ENCODE results near the gene LGALS8. TPM values are rescaled to one million over a fixed set of nuclear protein-coding genes. Genes with fewer than 3 reads are reported as not detected.

Gene LGALS8
- total RNA-seq, 6 experiments from 2014 or later, result 27.4 to 37.5 (median 35.0) TPM

DNA sequence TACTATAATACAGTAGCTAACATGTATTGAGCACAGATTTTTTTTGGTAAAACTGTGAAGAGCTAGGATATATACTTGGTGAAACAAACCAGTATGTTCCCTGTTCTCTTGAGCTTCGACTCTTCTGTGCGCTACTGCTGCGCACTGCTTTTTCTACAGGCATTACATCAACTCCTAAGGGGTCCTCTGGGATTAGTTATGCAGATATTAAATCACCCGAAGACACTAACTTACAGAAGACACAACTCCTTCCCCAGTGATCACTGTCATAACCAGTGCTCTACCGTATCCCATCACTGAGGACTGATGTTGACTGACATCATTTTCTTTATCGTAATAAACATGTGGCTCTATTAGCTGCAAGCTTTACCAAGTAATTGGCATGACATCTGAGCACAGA, 24.7 kb downstream of the LGALS8 start:
- no peak overlapping the region for H3K27ac Mint-ChIP-seq
- no peak for DNase-seq
- H3K27me3 Mint-ChIP-seq (ENCODE audit: insufficient read depth), result peaks cover 2% of the 10 kb centered on the region
- H3K4me3 Mint-ChIP-seq, result no peak overlapping the region
- TF ChIP-seq, protein P1, sequence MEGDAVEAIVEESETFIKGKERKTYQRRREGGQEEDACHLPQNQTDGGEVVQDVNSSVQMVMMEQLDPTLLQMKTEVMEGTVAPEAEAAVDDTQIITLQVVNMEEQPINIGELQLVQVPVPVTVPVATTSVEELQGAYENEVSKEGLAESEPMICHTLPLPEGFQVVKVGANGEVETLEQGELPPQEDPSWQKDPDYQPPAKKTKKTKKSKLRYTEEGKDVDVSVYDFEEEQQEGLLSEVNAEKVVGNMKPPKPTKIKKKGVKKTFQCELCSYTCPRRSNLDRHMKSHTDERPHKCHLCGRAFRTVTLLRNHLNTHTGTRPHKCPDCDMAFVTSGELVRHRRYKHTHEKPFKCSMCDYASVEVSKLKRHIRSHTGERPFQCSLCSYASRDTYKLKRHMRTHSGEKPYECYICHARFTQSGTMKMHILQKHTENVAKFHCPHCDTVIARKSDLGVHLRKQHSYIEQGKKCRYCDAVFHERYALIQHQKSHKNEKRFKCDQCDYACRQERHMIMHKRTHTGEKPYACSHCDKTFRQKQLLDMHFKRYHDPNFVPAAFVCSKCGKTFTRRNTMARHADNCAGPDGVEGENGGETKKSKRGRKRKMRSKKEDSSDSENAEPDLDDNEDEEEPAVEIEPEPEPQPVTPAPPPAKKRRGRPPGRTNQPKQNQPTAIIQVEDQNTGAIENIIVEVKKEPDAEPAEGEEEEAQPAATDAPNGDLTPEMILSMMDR (IDR thresholded peaks at IDR 0.05), result no peak
- H3K9me3 Mint-ChIP-seq, result no peaks in the 10 kb centered on the region
- H3K4me1 Mint-ChIP-seq (ENCODE audit: low read depth), result no peaks in the 10 kb centered on the region
- peaks cover 46% of the 10 kb centered on the region for H3K36me3 Mint-ChIP-seq (ENCODE audit: low read depth)

- no peak for DNase-seq
- no peaks in the 10 kb centered on the region for H3K4me1 Mint-ChIP-seq (ENCODE audit: low read depth)
- TF ChIP-seq, protein P1 (IDR thresholded peaks at IDR 0.05), result no peak
- H3K27ac Mint-ChIP-seq, result peak overlapping the region; percentile 48; the same call in 1 of the 2 replicates
- no peak overlapping the region for H3K4me3 Mint-ChIP-seq
- peaks cover 47% of the 10 kb centered on the region for H3K36me3 Mint-ChIP-seq (ENCODE audit: low read depth)
- H3K27me3 Mint-ChIP-seq (ENCODE audit: insufficient read depth), result no peaks in the 10 kb centered on the region; the same call in none of the 2 replicates
- H3K9me3 Mint-ChIP-seq, result no peaks in the 10 kb centered on the region
These were observed 27.4 kb downstream of the LGALS8 start for GRCh38 chr1:236550961-236551851.

DNA sequence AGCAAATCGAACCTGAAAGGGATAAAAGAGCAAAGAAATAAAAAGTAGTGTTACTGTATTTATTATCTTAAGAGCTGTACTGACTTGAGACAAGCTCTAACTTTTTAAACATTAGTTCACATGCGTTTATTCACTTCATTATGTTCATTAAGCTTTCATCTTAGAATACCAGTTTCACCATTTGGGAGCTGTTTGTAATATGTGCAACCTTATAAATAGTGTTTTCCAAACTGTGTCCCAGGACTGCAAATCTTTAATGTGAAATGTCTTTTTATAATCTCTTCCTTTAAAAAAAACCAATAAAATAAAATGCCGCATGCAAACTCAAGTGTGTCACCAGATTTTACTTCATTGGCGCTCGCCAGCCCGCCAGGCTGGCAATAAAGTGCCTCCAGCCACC, 28.3 kb downstream of the LGALS8 start:
- no peak for DNase-seq
- H3K36me3 Mint-ChIP-seq (ENCODE audit: low read depth), result peaks cover 41% of the 10 kb centered on the region
- TF ChIP-seq, protein P1 (IDR thresholded peaks at IDR 0.05), result no peak

DNA sequence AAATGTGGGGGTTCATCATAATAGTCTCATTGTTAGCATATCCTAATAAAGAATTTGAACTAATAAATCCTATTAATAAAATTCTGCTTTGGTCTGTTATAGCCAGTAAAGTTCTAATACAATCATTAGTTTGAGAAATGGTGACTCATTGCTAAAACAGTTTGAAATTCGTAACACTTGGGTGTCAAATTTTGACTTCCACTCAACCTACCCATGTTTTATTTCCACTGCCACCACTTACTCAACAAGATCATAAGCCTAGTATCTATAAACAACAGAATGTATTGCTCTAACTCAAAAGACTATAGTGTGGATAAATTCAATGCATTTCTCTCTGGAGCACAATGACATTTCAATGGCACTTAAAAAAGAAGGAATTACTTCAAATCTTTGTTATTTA, 29.1 kb downstream of the LGALS8 start:
- peaks cover 38% of the 10 kb centered on the region for H3K36me3 Mint-ChIP-seq (ENCODE audit: low read depth)
- no peaks in the 10 kb centered on the region for H3K4me1 Mint-ChIP-seq (ENCODE audit: low read depth)

More for the DNA sequence above, 28.3 kb downstream of the LGALS8 start:
- Mint-ChIP-seq H3K27me3 (ENCODE audit: insufficient read depth) (no peaks in the 10 kb centered on the region; the same call in none of the 2 replicates), H3K4me1 (ENCODE audit: low read depth) (no peaks in the 10 kb centered on the region), H3K27ac (no peak overlapping the region), H3K9me3 (no peaks in the 10 kb centered on the region), H3K4me3 (no peak overlapping the region)

GRCh38 chr1:236553370-236553769, 29.6 kb downstream of the LGALS8 start:
- TF ChIP-seq, protein P1 (IDR thresholded peaks at IDR 0.05), result no peak
- no peaks in the 10 kb centered on the region; the same call in 1 of the 2 replicates for H3K27me3 Mint-ChIP-seq (ENCODE audit: insufficient read depth)
- no peaks in the 10 kb centered on the region for H3K9me3 Mint-ChIP-seq
- no peak overlapping the region for H3K27ac Mint-ChIP-seq
- H3K4me3 Mint-ChIP-seq, result no peak overlapping the region
- DNase-seq, result no peak
- H3K4me1 Mint-ChIP-seq (ENCODE audit: low read depth), result no peaks in the 10 kb centered on the region
- H3K36me3 Mint-ChIP-seq (ENCODE audit: low read depth), result peaks cover 42% of the 10 kb centered on the region

More for the DNA sequence above, 29.1 kb downstream of the LGALS8 start:
- DNase-seq, result no peak
- H3K9me3 Mint-ChIP-seq, result no peaks in the 10 kb centered on the region
- H3K4me3 Mint-ChIP-seq, result no peak overlapping the region
- no peak overlapping the region for H3K27ac Mint-ChIP-seq
- no peaks in the 10 kb centered on the region; the same call in 1 of the 2 replicates for H3K27me3 Mint-ChIP-seq (ENCODE audit: insufficient read depth)
- TF ChIP-seq, protein P1 (IDR thresholded peaks at IDR 0.05), result no peak

All from HFFc6 (cell line).